Stromal cell of bone marrow (primary cell): ENCODE data around the gene DPYSL4.

ENCODE experiments used
- DNase-seq: peaks from one replicate; pipeline ENCODE4 v3.0.0-alpha.2; 2012; ENCODE audit warnings: low read depth

DPYSL4 gene

GRCh38 chr10:132196178-132197113, 9.7 kb downstream of the DPYSL4 start:
- no peak for DNase-seq

DNA sequence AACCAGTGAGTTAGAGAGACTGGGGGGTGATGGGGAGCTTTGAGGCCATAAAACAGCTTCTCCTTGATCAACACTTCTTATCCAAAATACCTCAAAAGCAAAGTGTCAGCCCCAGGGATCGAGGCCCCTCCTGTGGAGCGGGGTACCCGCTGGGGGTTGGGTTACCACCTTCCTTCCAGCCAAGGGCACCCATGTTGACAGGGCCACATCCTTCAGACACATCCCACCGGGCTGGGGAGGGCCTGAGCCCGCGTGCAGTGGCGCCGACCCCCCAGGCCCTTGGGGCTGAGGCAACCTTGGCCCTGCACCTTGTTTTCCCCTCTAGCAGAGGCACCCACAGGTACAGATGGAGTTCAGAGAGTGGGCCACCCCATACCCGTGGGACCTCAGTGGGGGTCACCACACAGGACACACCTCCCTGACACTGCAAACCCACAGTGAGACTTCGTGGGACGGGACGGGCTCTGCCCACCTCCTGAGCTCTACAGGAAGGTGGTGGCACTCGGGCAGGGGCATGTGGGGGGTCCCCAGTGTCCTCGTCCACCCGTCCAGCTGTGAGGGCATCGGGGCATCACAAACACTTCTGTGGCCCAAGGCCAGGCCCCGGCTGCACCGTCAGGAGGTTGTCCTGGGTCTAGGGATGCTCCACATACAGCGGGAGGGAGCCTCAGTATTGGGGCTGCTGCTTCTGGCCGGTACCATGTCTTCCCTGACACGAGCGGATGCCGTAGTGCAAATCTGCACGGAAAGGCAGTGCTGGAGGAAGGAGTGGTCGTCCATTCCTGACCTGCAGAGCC, 10.7 kb downstream of the DPYSL4 start:
- DNase-seq: no peak

DNA sequence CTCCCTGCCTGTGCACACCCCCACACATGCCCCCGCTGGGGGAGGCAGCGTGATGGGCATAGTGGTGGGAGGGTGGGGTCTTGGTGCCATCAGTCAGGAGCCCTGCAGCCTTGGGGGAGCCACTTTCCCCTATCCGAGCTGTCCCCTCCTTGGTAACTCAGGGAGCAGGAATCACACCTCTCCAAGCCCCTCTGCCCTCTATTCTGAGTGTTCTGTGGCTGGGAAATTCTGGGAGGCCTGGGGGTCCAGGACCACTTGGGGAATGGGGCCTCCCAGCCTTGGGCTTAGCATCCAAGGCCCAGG, 11.3 kb downstream of the DPYSL4 start:
- no peak for DNase-seq

- no peak for DNase-seq
These were observed 11.8 kb downstream of the DPYSL4 start for GRCh38 chr10:132198381-132199181.

- DNase-seq: no peak
These were observed 12.6 kb downstream of the DPYSL4 start for GRCh38 chr10:132199268-132199853.

DNA sequence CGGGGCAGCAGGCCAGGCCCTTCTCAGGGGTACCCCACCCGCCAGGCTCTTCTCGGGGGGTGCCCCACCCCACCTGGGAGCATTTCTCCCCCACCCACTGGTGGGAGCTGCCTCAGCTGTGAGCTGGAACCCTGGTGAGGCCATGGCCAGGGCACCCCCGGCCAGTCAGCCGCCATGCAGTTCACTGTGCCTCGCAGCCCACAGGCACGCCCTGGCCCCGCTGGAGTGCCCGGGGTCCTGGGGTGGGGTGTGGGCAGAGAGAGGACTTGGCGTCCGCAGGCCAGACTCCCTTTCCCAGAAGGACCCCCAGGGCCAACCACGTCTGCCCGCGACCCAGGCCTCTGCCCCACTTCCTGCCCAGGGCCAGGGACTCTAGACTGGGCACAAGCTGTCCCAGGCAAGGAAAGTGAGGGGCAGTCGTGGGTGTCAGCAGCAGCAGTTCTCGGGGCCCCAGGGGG, 13.1 kb downstream of the DPYSL4 start:
- DNase-seq: no peak

DNA sequence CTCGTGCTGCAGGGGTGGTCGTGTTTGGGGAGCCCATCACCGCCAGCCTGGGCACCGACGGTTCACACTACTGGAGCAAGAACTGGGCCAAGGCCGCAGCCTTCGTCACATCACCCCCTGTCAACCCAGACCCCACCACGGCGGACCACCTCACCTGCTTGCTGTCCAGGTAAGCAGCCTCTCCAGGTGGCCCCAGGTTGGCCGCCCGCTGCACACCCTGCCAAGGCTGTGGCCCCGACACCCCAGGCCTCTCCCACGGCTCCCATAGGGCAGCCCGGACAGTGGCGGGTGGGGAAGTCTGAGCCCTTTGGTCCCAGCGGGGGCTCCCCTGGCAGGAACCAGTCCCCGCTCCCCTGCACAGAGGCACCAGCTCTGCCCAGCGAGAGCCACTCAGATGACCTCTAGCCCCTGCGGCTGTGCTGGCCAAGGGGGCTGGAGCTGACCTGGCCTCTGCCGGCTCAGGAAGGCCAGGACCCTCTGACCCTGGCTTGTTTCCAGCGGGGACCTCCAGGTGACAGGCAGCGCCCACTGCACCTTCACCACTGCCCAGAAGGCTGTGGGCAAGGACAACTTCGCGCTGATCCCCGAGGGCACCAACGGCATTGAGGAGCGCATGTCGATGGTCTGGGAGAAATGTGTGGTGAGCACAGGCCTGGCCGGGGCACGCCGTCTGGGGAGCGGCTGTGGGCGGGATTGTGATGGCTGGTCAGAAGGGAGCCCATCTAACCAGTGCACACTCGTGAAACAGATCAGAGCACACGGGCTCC, 13.8 kb downstream of the DPYSL4 start:
- DNase-seq: no peak

DNA sequence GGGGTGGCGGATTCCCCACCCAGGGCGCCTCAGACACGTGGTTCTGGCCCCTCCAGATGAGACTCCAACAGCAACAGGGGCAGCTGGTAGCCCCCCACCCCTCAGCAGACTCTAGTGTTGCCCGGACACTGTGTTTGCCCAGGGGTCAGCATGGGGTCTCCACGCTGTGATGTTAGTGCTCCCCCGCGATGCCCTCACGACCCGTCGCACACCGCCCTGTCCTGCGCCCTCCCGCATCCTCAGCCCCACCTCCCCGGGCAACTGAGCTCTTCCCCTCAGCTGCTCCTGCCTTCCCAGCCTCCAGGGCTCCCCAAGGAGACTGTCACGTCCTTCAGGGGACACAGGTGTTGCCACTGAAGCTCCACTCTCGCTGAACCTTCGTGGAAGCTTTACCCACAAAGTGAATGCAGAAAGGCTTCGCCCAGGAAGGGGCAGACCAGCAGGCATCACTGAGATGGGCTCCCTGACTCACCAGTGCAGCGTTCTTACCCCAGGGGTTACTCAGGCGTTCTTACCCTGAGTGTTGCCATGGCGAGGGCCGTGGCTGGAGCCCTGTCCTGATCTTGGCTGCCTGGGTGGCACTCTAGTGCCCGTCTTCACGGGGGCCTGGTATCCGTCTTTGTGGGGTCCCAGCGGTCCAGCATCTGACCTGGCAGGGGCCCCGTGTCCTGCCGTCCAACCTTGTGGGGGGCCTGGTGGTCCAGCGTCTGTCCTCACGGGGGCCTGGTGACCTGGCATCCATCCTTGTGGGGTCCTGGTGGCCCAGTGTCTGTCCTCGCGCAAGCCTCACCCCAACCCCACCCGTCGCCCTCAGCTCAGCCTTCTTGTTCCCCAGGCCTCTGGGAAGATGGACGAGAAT, 14.6 kb downstream of the DPYSL4 start:
- no peak for DNase-seq

- DNase-seq: no peak
These were observed 15.6 kb downstream of the DPYSL4 start for GRCh38 chr10:132202070-132202970.

GRCh38 chr10:132203256-132204077, 16.7 kb downstream of the DPYSL4 start:
- DNase-seq: no peak

GRCh38 chr10:132204078-132204780, 17.5 kb downstream of the DPYSL4 start:
- no peak for DNase-seq

GRCh38 chr10:132204781-132205473, 18.2 kb downstream of the DPYSL4 start:
- no peak for DNase-seq

- no peak for DNase-seq
These were observed 19.1 kb downstream of the DPYSL4 start for GRCh38 chr10:132205650-132206376.

- DNase-seq: no peak
These were observed 19.6 kb downstream of the DPYSL4 start for GRCh38 chr10:132206377-132206745.

GRCh38 chr10:132206806-132207535, 20.2 kb downstream of the DPYSL4 start:
- DNase-seq: no peak
